SK-N-SH treated with all-trans-retinoic acid at 6 μM for 48 hours (cell line): ENCODE data around the gene SFMBT2.
"Not testable (repeated sequence)": the region's sequence is repeated elsewhere in the genome, so short reads cannot be mapped to it uniquely, and the experiment has no call there.

ENCODE experiments used
- ATAC-seq: fragments of 200-7000 bp; cut with Tn5 transposase; 3 replicates; pipeline ENCODE4 v1.9.1; 2020; ENCODE audit warnings: mild to moderate bottlenecking, moderate library complexity
- ARNTL ChIP-seq: fragments of 450-650 bp; formaldehyde crosslinking; IDR thresholded peaks from 2 replicates; pipeline ENCODE4 v1.5.0; 2020; ENCODE audit warnings: low read depth, mild to moderate bottlenecking, moderate library complexity, borderline replicate concordance
- BACH2 ChIP-seq: fragments of 250-450 bp; sonication (Bioruptor Pico); IDR thresholded peaks from 2 replicates; pipeline ENCODE4 v1.9.0; 2021; ENCODE audit warnings: mild to moderate bottlenecking, borderline replicate concordance
- CREB5 ChIP-seq: fragments of 250-450 bp; sonication (Bioruptor Pico); IDR thresholded peaks from 2 replicates; pipeline ENCODE4 v1.5.1; 2020; ENCODE audit warnings: low read depth, mild to moderate bottlenecking, moderate library complexity
- CSRNP3 ChIP-seq: fragments of 250-450 bp; sonication (Bioruptor Pico); IDR thresholded peaks from 2 replicates; pipeline ENCODE4 v1.5.1; 2021; ENCODE audit warnings: mild to moderate bottlenecking, moderate library complexity
- ESRRG ChIP-seq: fragments of 250-450 bp; sonication (Bioruptor Pico); IDR thresholded peaks from 2 replicates; pipeline ENCODE4 v1.6.1; 2021; ENCODE audit warnings: mild to moderate bottlenecking
- ISL1 ChIP-seq: fragments of 250-450 bp; sonication (Bioruptor Pico); IDR thresholded peaks from 2 replicates; pipeline ENCODE4 v2.1.2; 2022; ENCODE audit warnings: mild to moderate bottlenecking, moderate library complexity
- POU6F1 ChIP-seq: fragments of 250-450 bp; sonication (Bioruptor Pico); IDR thresholded peaks from 2 replicates; pipeline ENCODE4 v1.8.0; 2021; ENCODE audit warnings: low read depth, mild to moderate bottlenecking, moderate library complexity, borderline replicate concordance
- PPARA ChIP-seq: fragments of 250-450 bp; sonication (Bioruptor Pico); IDR thresholded peaks from 2 replicates; pipeline ENCODE4 v1.5.0; 2020; ENCODE audit warnings: mild to moderate bottlenecking, borderline replicate concordance
- RARB ChIP-seq: fragments of 250-450 bp; sonication (Bioruptor Pico); IDR thresholded peaks from 2 replicates; pipeline ENCODE4 v1.8.0; 2021; ENCODE audit warnings: mild to moderate bottlenecking, moderate library complexity
- SNAI2 ChIP-seq: fragments of 250-450 bp; sonication (Bioruptor Pico); IDR thresholded peaks from 2 replicates; pipeline ENCODE4 v1.5.0; 2020; ENCODE audit warnings: mild to moderate bottlenecking, moderate library complexity
- TCF4 ChIP-seq: fragments of 250-450 bp; sonication (Bioruptor Pico); IDR thresholded peaks from 2 replicates; pipeline ENCODE4 v1.8.0; 2021; ENCODE audit warnings: mild to moderate bottlenecking, moderate library complexity, borderline replicate concordance
- TOX ChIP-seq: fragments of 250-450 bp; sonication (Bioruptor Pico); IDR thresholded peaks from 2 replicates; pipeline ENCODE4 v1.8.0; 2021; ENCODE audit warnings: mild to moderate bottlenecking, moderate library complexity, borderline replicate concordance
- ZC3H10 ChIP-seq: fragments of 250-450 bp; sonication (Bioruptor Pico); IDR thresholded peaks from 2 replicates; pipeline ENCODE4 v1.5.1; 2021; ENCODE audit warnings: mild to moderate bottlenecking, moderate library complexity
- ZNF565 ChIP-seq: fragments of 450-650 bp; formaldehyde crosslinking; conservative IDR thresholded peaks from 2 replicates; pipeline ENCODE4 v1.5.0; 2020; ENCODE audit warnings: low read depth, mild to moderate bottlenecking, moderate library complexity
- ZNF70 ChIP-seq: fragments of 450-650 bp; formaldehyde crosslinking; IDR thresholded peaks from 2 replicates; pipeline ENCODE4 v1.5.0; 2020; ENCODE audit warnings: mild to moderate bottlenecking, moderate library complexity
- ZNF8 ChIP-seq: fragments of 450-650 bp; formaldehyde crosslinking; IDR thresholded peaks from 2 replicates; pipeline ENCODE4 v1.5.0; 2020; ENCODE audit warnings: mild to moderate bottlenecking, moderate library complexity
- TF ChIP-seq, protein P1 (sequence below): fragments of 250-450 bp; sonication (Bioruptor Pico); IDR thresholded peaks from 2 replicates; pipeline ENCODE4 v1.8.0; 2020; ENCODE audit warnings: mild to moderate bottlenecking, moderate library complexity, borderline replicate concordance
- TF ChIP-seq, protein P2 (sequence below): fragments of 250-450 bp; sonication (Bioruptor Pico); IDR thresholded peaks from 2 replicates; pipeline ENCODE4 v1.5.0; 2020; ENCODE audit warnings: mild to moderate bottlenecking, moderate library complexity

SFMBT2 gene

DNA sequence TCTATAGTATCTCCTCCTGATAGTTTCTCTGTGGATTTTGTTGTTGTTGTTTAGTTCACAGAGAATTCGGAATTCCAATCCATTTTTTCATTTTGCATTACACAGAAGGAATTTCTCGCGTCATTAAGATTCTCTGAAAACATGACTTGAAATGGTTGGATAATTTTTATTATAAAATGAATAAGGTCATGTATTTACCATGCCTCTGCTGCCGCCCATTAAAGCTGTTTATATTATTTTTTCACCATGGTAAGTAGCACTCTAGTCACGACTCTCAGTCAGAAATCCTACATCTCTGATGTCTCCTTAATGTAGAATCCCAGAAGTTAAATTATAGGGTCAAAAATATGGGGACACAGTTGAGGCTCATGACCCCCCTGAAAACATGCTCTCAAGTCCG lies 19.1 kb downstream of the SFMBT2 start:
- TF ChIP-seq ISL1 (CRISPR knock-in tag) (no peak), SNAI2 (CRISPR knock-in tag) (no peak), BACH2 (no peak), CREB5 (CRISPR knock-in tag) (no peak), TCF4 (CRISPR knock-in tag) (no peak), ESRRG (CRISPR knock-in tag) (no peak), PPARA (CRISPR knock-in tag) (no peak), CSRNP3 (CRISPR knock-in tag) (no peak), ZNF70 (no peak), ARNTL (CRISPR knock-in tag) (no peak), TOX (CRISPR knock-in tag) (no peak)
- TF ChIP-seq, protein P1, sequence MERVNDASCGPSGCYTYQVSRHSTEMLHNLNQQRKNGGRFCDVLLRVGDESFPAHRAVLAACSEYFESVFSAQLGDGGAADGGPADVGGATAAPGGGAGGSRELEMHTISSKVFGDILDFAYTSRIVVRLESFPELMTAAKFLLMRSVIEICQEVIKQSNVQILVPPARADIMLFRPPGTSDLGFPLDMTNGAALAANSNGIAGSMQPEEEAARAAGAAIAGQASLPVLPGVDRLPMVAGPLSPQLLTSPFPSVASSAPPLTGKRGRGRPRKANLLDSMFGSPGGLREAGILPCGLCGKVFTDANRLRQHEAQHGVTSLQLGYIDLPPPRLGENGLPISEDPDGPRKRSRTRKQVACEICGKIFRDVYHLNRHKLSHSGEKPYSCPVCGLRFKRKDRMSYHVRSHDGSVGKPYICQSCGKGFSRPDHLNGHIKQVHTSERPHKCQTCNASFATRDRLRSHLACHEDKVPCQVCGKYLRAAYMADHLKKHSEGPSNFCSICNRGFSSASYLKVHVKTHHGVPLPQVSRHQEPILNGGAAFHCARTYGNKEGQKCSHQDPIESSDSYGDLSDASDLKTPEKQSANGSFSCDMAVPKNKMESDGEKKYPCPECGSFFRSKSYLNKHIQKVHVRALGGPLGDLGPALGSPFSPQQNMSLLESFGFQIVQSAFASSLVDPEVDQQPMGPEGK (CRISPR knock-in tag): no peak
- no peak for ATAC-seq

- not testable (repeated sequence) for ATAC-seq
Measured at GRCh38 chr10:7390689-7391110, 20.1 kb downstream of the SFMBT2 start.

GRCh38 chr10:7389844-7390243 lies 21.0 kb downstream of the SFMBT2 start:
- TF ChIP-seq PPARA (CRISPR knock-in tag) (no peak), ZC3H10 (CRISPR knock-in tag) (no peak), RARB (CRISPR knock-in tag) (no peak), ARNTL (CRISPR knock-in tag) (no peak), CSRNP3 (CRISPR knock-in tag) (no peak)
- TF ChIP-seq, protein P2, sequence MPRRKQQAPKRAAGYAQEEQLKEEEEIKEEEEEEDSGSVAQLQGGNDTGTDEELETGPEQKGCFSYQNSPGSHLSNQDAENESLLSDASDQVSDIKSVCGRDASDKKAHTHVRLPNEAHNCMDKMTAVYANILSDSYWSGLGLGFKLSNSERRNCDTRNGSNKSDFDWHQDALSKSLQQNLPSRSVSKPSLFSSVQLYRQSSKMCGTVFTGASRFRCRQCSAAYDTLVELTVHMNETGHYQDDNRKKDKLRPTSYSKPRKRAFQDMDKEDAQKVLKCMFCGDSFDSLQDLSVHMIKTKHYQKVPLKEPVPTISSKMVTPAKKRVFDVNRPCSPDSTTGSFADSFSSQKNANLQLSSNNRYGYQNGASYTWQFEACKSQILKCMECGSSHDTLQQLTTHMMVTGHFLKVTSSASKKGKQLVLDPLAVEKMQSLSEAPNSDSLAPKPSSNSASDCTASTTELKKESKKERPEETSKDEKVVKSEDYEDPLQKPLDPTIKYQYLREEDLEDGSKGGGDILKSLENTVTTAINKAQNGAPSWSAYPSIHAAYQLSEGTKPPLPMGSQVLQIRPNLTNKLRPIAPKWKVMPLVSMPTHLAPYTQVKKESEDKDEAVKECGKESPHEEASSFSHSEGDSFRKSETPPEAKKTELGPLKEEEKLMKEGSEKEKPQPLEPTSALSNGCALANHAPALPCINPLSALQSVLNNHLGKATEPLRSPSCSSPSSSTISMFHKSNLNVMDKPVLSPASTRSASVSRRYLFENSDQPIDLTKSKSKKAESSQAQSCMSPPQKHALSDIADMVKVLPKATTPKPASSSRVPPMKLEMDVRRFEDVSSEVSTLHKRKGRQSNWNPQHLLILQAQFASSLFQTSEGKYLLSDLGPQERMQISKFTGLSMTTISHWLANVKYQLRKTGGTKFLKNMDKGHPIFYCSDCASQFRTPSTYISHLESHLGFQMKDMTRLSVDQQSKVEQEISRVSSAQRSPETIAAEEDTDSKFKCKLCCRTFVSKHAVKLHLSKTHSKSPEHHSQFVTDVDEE: no peak
- no peak for ATAC-seq

GRCh38 chr10:7389346-7389745 lies 21.5 kb downstream of the SFMBT2 start:
- no peak for ATAC-seq
- TF ChIP-seq ZNF565 (CRISPR knock-in tag) (no peak), PPARA (CRISPR knock-in tag) (no peak), ISL1 (CRISPR knock-in tag) (no peak), ZNF8 (CRISPR knock-in tag) (no peak), CREB5 (CRISPR knock-in tag) (no peak), CSRNP3 (CRISPR knock-in tag) (no peak), POU6F1 (CRISPR knock-in tag) (no peak), ZC3H10 (CRISPR knock-in tag) (no peak), RARB (CRISPR knock-in tag) (no peak), ZNF70 (no peak)
- TF ChIP-seq, protein P2: no peak
